Measurements from ENCODE around the gene ATP6V0A4.
"Not testable (repeated sequence)": the region's sequence is repeated elsewhere in the genome, so short reads cannot be mapped to it uniquely, and the experiment has no call there.

DNA sequence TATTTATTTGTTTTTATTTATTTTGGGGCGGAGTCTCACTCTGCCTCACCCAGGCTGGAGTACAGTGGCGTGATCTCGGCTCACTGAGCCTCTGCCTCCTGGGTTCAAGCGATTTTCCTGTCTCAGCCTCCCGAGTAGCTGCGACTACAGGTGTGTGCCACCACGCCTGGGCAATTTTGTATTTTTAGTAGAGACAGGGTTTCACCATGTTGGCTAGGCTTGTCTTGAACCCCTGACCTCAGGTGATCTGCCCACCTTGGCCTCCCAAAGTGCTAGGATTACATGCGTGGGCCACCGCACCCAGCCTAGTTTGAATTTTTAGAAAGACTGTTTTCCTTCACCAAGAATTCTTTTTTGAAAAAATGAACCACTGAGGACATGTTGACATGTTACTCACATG lies 102.2 kb downstream of the ATP6V0A4 start:
- TF ChIP-seq, protein P1, sequence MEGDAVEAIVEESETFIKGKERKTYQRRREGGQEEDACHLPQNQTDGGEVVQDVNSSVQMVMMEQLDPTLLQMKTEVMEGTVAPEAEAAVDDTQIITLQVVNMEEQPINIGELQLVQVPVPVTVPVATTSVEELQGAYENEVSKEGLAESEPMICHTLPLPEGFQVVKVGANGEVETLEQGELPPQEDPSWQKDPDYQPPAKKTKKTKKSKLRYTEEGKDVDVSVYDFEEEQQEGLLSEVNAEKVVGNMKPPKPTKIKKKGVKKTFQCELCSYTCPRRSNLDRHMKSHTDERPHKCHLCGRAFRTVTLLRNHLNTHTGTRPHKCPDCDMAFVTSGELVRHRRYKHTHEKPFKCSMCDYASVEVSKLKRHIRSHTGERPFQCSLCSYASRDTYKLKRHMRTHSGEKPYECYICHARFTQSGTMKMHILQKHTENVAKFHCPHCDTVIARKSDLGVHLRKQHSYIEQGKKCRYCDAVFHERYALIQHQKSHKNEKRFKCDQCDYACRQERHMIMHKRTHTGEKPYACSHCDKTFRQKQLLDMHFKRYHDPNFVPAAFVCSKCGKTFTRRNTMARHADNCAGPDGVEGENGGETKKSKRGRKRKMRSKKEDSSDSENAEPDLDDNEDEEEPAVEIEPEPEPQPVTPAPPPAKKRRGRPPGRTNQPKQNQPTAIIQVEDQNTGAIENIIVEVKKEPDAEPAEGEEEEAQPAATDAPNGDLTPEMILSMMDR (IDR thresholded peaks at IDR 0.05), result not testable (repeated sequence)
- not testable (repeated sequence) for TF ChIP-seq EP300, POLR2A, POLR2AphosphoS5 (IDR thresholded peaks at IDR 0.05)

Data from upper lobe of left lung (tissue), 4 donors.